ENCODE measurements around the gene ZFP91. TPM values are rescaled to one million over a fixed set of nuclear protein-coding genes. Genes with fewer than 3 reads are reported as not detected.
A peak's percentile ranks its signal among the peaks of the same experiment; 100 is the strongest.

Gene ZFP91
- polyA plus RNA-seq, 3 donors = 58.1 to 68.4 (median 58.3) TPM

- DNase-seq (ENCODE audit: extremely low read depth in 1 of 11, low read depth in 9 of 11, low spot score in 4 of 11) = no peak
These were observed 69.0 kb downstream of the ZFP91 start for GRCh38 chr11:58647866-58648265.

- DNase-seq (ENCODE audit: extremely low read depth in 1 of 11, low read depth in 9 of 11, low spot score in 4 of 11) = no peak
These were observed 70.8 kb downstream of the ZFP91 start for GRCh38 chr11:58649623-58650022.

- DNase-seq (ENCODE audit: extremely low read depth in 1 of 11, low read depth in 9 of 11, low spot score in 4 of 11) = no peak
These were observed 71.6 kb downstream of the ZFP91 start for GRCh38 chr11:58650496-58650895.

- DNase-seq (ENCODE audit: extremely low read depth in 1 of 11, low read depth in 9 of 11, low spot score in 4 of 11) = no peak
These were observed 73.9 kb downstream of the ZFP91 start for GRCh38 chr11:58652726-58653280.

- peak; percentile 26 to 69 (median 48) for DNase-seq (ENCODE audit: extremely low read depth in 1 of 11, low read depth in 9 of 11, low spot score in 4 of 11)
These were observed 75.4 kb downstream of the ZFP91 start for GRCh38 chr11:58654079-58654907.

- DNase-seq (ENCODE audit: extremely low read depth in 1 of 11, low read depth in 9 of 11, low spot score in 4 of 11) = no peak
These were observed 76.0 kb downstream of the ZFP91 start for GRCh38 chr11:58654908-58655296.

- DNase-seq (ENCODE audit: extremely low read depth in 1 of 11, low read depth in 9 of 11, low spot score in 4 of 11) = no peak
These were observed 77.5 kb downstream of the ZFP91 start for GRCh38 chr11:58656348-58656747.

DNA sequence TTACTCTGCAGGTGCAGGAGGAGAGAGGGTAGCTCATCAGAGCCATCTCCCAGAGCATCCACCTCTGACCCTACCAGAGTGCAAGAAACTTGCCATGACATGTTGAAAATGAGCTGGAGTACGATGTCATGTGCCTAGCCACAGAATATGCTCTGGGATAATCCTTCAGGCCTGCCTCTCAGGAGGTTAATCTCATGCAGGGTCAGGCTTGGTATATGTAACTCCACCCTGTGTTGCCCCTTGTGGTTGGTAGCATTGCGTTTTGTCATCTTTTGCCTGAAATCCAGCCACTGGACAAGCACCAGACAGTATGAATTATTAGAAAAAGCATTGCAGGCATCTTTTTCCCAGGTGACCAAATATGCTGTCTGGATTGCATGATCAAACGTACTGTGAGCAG lies 79.8 kb downstream of the ZFP91 start:
- DNase-seq (ENCODE audit: extremely low read depth in 1 of 11, low read depth in 9 of 11, low spot score in 4 of 11) = no peak

GRCh38 chr11:58659404-58659803 lies 80.5 kb downstream of the ZFP91 start:
- no peak for DNase-seq (ENCODE audit: extremely low read depth in 1 of 11, low read depth in 9 of 11, low spot score in 4 of 11)

DNA sequence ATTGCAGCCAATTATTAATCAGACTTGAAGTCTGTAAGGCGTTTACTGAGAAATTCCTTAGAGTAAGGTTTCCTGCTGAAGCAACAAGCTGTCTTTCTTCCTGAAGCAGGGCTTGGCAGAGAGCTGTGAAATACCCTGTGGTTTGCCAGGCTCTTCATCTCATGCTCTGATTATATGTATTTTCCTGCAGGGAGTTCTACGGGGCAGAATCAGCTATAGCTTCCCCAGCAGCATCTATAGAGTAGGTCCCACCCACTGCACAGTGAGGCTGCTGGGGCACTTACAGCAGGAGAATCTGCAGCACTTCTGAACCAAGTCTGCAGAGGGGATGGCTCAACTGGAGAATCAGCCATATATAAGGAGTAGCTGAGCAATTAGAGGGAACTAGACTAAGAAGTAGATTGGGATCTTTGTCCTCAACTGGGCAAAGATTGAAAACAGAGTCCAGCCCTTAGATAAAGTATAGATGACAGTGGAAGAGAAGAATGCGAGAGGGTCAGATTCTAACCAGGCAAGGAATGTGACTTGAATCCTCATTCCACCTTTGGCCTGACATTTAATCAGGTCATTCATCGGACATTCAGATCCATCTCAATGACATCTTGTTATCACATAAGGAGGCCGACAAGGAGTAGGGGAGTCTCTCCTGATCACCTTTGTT lies 81.2 kb downstream of the ZFP91 start:
- no peak for DNase-seq (ENCODE audit: extremely low read depth in 1 of 11, low read depth in 9 of 11, low spot score in 4 of 11)

Other genes with a start within 250 kb of the ZFP91 start
- gene OR5B17, start 220.0 kb upstream of the ZFP91 start, polyA plus RNA-seq (ENCODE audit: insufficient read length in 3 of 3) = not detected
- gene OR5B3, start 172.2 kb upstream of the ZFP91 start, polyA plus RNA-seq (ENCODE audit: insufficient read length in 3 of 3) = not detected
- gene OR5B2, start 150.9 kb upstream of the ZFP91 start, polyA plus RNA-seq (ENCODE audit: insufficient read length in 3 of 3) = not detected
- gene OR5B12, start 136.8 kb upstream of the ZFP91 start, polyA plus RNA-seq (ENCODE audit: insufficient read length in 3 of 3) = not detected
- not detected for gene OR5B21, start 71.0 kb upstream of the ZFP91 start, polyA plus RNA-seq (ENCODE audit: insufficient read length in 3 of 3)
- gene LPXN, start 3.2 kb upstream of the ZFP91 start, polyA plus RNA-seq (ENCODE audit: insufficient read length in 3 of 3) = 10 to 100 TPM in 1 of 3 donors, 1 to 10 TPM in 2; 6.9 to 10.5 (median 8.0) TPM
- 1 to 10 TPM; 1.2 to 1.8 (median 1.6) TPM for gene CNTF, start 43.6 kb downstream of the ZFP91 start, polyA plus RNA-seq (ENCODE audit: insufficient read length in 3 of 3)
- 100 to 1,000 TPM; 156 to 192 (median 168) TPM for gene GLYAT, start 152.9 kb downstream of the ZFP91 start, polyA plus RNA-seq (ENCODE audit: insufficient read length in 3 of 3)

Data from renal cortex interstitium (tissue), 11 donors.